Measurements from ENCODE around the gene GRB10. TPM values are rescaled to one million over a fixed set of nuclear protein-coding genes. Genes with fewer than 3 reads are reported as not detected.

GRB10 gene
- total and polyA plus RNA-seq, 2 experiments from 2014 or later: 35.0 to 154 TPM

DNA sequence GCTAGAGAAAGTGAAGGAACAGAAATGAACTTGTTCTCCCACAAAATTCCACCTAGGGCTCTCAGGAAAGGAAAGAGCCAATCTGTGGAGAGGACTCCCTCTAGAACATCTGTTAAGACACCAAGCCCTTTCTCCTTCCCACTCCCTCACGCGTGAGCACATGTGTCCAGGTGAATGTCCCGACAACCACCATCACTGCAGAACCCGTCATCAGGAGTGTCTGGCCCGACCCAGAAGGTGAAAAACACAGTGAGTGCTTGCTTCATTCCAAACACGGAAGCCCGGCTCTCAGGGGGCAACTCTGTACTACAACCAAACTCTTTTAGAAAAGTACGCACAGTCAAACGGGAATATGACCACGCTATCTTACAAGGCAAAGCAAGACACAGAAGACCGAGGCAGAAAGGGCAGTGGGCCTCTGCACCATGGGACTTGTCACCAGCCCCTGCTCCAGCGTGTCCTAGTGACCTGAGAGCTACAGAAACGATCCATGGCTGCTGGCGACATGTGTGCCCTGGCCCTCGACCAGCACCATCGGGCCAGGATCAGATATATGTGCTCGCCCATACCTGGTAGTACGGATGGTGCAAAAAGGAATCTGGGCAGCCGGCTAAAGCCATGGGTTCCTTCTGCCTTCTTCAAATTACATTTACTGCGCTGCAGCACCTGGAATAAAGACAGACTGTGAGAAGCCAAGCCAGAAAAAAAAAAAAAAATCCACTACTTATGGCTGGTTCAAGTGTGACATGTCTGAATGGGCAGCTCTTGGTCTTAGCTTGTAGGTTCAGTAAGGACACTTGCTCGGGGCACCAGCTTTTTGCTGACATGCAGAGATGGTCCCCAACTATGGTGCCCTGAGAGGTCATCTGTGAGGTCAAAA is 50.8 kb downstream of the GRB10 start (continued):
- TF ChIP-seq, protein P1, sequence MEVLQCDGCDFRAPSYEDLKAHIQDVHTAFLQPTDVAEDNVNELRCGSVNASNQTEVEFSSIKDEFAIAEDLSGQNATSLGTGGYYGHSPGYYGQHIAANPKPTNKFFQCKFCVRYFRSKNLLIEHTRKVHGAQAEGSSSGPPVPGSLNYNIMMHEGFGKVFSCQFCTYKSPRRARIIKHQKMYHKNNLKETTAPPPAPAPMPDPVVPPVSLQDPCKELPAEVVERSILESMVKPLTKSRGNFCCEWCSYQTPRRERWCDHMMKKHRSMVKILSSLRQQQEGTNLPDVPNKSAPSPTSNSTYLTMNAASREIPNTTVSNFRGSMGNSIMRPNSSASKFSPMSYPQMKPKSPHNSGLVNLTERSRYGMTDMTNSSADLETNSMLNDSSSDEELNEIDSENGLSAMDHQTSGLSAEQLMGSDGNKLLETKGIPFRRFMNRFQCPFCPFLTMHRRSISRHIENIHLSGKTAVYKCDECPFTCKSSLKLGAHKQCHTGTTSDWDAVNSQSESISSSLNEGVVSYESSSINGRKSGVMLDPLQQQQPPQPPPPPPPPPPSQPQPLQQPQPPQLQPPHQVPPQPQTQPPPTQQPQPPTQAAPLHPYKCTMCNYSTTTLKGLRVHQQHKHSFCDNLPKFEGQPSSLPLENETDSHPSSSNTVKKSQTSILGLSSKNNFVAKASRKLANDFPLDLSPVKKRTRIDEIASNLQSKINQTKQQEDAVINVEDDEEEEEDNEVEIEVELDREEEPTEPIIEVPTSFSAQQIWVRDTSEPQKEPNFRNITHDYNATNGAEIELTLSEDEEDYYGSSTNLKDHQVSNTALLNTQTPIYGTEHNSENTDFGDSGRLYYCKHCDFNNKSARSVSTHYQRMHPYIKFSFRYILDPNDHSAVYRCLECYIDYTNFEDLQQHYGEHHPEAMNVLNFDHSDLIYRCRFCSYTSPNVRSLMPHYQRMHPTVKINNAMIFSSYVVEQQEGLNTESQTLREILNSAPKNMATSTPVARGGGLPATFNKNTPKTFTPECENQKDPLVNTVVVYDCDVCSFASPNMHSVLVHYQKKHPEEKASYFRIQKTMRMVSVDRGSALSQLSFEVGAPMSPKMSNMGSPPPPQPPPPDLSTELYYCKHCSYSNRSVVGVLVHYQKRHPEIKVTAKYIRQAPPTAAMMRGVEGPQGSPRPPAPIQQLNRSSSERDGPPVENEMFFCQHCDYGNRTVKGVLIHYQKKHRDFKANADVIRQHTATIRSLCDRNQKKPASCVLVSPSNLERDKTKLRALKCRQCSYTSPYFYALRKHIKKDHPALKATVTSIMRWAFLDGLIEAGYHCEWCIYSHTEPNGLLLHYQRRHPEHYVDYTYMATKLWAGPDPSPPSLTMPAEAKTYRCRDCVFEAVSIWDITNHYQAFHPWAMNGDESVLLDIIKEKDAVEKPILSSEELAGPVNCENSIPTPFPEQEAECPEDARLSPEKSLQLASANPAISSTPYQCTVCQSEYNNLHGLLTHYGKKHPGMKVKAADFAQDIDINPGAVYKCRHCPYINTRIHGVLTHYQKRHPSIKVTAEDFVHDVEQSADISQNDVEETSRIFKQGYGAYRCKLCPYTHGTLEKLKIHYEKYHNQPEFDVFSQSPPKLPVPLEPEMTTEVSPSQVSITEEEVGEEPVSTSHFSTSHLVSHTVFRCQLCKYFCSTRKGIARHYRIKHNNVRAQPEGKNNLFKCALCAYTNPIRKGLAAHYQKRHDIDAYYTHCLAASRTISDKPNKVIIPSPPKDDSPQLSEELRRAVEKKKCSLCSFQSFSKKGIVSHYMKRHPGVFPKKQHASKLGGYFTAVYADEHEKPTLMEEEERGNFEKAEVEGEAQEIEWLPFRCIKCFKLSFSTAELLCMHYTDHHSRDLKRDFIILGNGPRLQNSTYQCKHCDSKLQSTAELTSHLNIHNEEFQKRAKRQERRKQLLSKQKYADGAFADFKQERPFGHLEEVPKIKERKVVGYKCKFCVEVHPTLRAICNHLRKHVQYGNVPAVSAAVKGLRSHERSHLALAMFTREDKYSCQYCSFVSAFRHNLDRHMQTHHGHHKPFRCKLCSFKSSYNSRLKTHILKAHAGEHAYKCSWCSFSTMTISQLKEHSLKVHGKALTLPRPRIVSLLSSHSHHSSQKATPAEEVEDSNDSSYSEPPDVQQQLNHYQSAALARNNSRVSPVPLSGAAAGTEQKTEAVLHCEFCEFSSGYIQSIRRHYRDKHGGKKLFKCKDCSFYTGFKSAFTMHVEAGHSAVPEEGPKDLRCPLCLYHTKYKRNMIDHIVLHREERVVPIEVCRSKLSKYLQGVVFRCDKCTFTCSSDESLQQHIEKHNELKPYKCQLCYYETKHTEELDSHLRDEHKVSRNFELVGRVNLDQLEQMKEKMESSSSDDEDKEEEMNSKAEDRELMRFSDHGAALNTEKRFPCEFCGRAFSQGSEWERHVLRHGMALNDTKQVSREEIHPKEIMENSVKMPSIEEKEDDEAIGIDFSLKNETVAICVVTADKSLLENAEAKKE (CRISPR knock-in tag; IDR thresholded peaks at IDR 0.05): no peak

DNA sequence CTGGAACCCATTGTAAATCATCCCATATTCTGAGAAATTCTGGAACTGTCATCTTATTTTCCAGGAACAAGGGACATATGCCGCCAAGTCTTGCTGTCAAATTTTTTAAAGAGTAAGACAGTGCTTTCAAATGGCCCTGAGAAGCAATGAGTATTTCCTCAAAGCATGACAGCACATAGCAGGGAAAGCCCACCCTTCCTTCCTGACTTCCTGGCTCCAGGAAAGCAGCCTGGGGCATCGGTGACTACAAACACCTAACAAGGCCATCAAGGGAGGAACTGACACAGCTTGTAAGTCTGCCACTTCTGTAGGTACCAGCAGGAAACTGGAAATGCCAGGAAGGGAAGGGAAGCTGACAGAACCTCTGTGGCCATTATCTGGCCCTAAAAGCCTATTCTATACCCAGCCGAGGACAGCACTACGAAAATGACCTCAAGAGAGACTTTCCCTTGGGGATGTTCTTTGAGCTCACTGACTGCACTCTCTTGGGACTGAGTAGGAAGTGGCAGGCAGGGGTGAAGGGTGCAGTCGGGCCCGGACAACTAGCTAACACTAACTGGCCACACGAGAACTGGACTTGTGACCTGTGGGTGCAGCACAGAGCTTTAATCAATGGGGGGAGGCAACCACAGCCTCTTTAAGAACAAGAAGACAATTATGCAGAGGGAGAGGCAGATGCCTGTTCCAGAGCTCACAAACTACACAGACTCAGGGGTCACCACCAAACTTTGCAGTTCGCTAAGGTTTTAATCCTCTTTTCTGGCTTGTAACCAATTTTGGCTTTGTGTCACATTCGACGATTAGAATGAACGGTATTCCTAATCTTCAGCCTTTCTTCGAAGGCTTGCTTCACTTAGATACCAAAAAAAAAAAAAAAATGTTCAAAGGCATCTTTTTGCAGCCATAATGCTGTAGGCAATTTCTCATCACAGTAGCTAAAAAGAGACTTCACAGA is 52.0 kb downstream of the GRB10 start:
- no peak overlapping the region for H3K27ac Mint-ChIP-seq
- peaks cover 14% of the 10 kb centered on the region for H3K36me3 Mint-ChIP-seq (ENCODE audit: low read depth)
- Histone ChIP-seq H4K20me1 (replicated peaks; ENCODE audit: insufficient read depth) (peaks cover 47% of the 10 kb centered on the region), H3K4me2 (no peak overlapping the region), H3K9me2 (ENCODE audit: insufficient read depth) (no peaks in the 10 kb centered on the region), H3K79me2 (replicated peaks; ENCODE audit: insufficient read depth) (peaks cover 99% of the 10 kb centered on the region), H3K36me3 (ENCODE audit: insufficient read depth) (no peaks in the 10 kb centered on the region), H3K27me3 (ENCODE audit: insufficient read depth) (no peaks in the 10 kb centered on the region), H3K4me1 (ENCODE audit: insufficient read depth) (peaks cover 6% of the 10 kb centered on the region; the same call in 1 of the 2 replicates), H3K4me3 (no peak overlapping the region), H3K27ac (ENCODE audit: low read depth) (no peak overlapping the region), H3F3A (replicated peaks; ENCODE audit: low read depth) (no peaks in the 10 kb centered on the region), H2AFZ (no peak overlapping the region)
- no peaks in the 10 kb centered on the region for H3K27me3 Mint-ChIP-seq (ENCODE audit: insufficient read depth, low read depth, poor library complexity)
- H3K4me3 Mint-ChIP-seq: no peak overlapping the region
- ATAC-seq (no peak), DNase-seq (ENCODE audit: low spot score) (no peak)
- no peaks in the 10 kb centered on the region for H3K9me3 Mint-ChIP-seq
- peaks cover 15% of the 10 kb centered on the region for H3K4me1 Mint-ChIP-seq
- TF ChIP-seq, protein P1 (CRISPR knock-in tag; IDR thresholded peaks at IDR 0.05): no peak
- no peak for TF ChIP-seq JUNB (IDR thresholded peaks at IDR 0.05; ENCODE audit: unreplicated experiment)
- no peak for TF ChIP-seq EZH2phosphoT487 (IDR thresholded peaks at IDR 0.05; ENCODE audit: unreplicated experiment)
- TF ChIP-seq, protein P2, sequence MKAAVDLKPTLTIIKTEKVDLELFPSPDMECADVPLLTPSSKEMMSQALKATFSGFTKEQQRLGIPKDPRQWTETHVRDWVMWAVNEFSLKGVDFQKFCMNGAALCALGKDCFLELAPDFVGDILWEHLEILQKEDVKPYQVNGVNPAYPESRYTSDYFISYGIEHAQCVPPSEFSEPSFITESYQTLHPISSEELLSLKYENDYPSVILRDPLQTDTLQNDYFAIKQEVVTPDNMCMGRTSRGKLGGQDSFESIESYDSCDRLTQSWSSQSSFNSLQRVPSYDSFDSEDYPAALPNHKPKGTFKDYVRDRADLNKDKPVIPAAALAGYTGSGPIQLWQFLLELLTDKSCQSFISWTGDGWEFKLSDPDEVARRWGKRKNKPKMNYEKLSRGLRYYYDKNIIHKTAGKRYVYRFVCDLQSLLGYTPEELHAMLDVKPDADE (IDR thresholded peaks at IDR 0.05): no peak

Measured in GM23338 (cell line).